ENCODE results near the gene FOXC2.

The FOXC2 gene

GRCh38 chr16:86533767-86534351 is 32.8 kb upstream of the FOXC2 start:
- no peak for DNase-seq

GRCh38 chr16:86534779-86535615 is 31.6 kb upstream of the FOXC2 start:
- no peak for DNase-seq

- DNase-seq = no peak
These were observed 30.0 kb upstream of the FOXC2 start for GRCh38 chr16:86536621-86537020.

GRCh38 chr16:86537486-86537885 is 29.1 kb upstream of the FOXC2 start:
- DNase-seq = no peak

- DNase-seq = no peak
These were observed 28.3 kb upstream of the FOXC2 start for GRCh38 chr16:86538196-86538780.

- DNase-seq = no peak
These were observed 25.7 kb upstream of the FOXC2 start for GRCh38 chr16:86540894-86541293.

GRCh38 chr16:86541560-86541959 is 25.1 kb upstream of the FOXC2 start:
- DNase-seq = no peak

- DNase-seq = no peak
These were observed 23.6 kb upstream of the FOXC2 start for GRCh38 chr16:86542756-86543750.

GRCh38 chr16:86545481-86545880 is 21.1 kb upstream of the FOXC2 start:
- no peak for DNase-seq

GRCh38 chr16:86545954-86546637 is 20.5 kb upstream of the FOXC2 start:
- no peak for DNase-seq

- DNase-seq = no peak
These were observed 20.0 kb upstream of the FOXC2 start for GRCh38 chr16:86546638-86547013.

- no peak for DNase-seq
These were observed 19.3 kb upstream of the FOXC2 start for GRCh38 chr16:86547286-86547685.

GRCh38 chr16:86549076-86549892 is 17.3 kb upstream of the FOXC2 start:
- no peak for DNase-seq

- DNase-seq = no peak
These were observed 16.8 kb upstream of the FOXC2 start for GRCh38 chr16:86549893-86550190.

GRCh38 chr16:86550281-86550680 is 16.3 kb upstream of the FOXC2 start:
- no peak for DNase-seq

GRCh38 chr16:86553356-86553755 is 13.3 kb upstream of the FOXC2 start:
- no peak for DNase-seq

GRCh38 chr16:86554599-86554916 is 12.1 kb upstream of the FOXC2 start:
- DNase-seq = no peak

GRCh38 chr16:86554917-86555703 is 11.5 kb upstream of the FOXC2 start, which contains the start of gene MTHFSD:
TSS of gene MTHFSD (minus strand) at chr16:86555235. CDS start at chr16:86555184, 51 bp downstream.
- DNase-seq = no peak

- DNase-seq = no peak
These were observed 10.9 kb upstream of the FOXC2 start for GRCh38 chr16:86555704-86556075.

- no peak for DNase-seq
These were observed 10.1 kb upstream of the FOXC2 start for GRCh38 chr16:86556576-86556975.

GRCh38 chr16:86557587-86557986 is 9.0 kb upstream of the FOXC2 start:
- DNase-seq = no peak

All from NCI-H1417 treated with DMSO at 0.1 percent for 48 hours (cell line).